ENCODE data around the gene MIGA2. TPM values are rescaled to one million over a fixed set of nuclear protein-coding genes. Genes with fewer than 3 reads are reported as not detected.

Gene MIGA2
- polyA plus RNA-seq, 2 of the 4 experiments (the other 2 are of a cell fraction): 6.4 to 16.1 TPM

DNA sequence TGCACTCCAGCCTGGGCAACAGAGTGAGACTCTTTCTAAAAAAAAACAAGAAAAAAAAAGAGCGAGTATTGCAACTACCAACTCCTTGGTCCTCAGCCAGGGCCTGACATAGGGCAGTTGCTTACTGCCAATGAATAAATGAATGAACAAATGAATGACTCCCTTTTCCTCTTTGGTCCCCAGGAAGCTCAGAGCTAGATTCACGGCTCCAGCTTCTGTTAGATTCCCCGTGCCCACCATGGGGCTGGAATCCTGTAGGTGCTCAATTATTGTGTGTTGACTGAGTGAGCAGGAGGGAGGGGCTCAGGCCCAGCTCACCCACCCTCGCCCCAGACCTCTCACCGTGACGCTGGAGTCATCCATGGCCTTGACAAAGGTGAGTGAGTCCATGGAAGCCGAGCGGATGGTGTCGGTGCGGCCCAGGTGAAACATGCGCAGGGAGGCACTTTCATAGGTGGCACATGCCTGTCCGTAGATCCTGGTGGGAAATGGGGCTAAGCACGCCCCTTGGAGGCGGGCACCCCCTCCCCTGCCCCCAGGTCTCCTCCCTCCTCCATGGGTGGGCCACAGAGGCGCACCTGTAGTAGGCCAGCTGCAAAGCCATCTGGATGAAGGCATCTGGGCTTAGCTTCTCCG is 61.4 kb downstream of the MIGA2 start:
- no peak for DNase-seq (ENCODE audit: low read depth in 1 of 2, low spot score in 1 of 2)
- POLR2A ChIA-PET: no interaction called here
- WGBS (ENCODE audit: missing lambda C conversion rate): 89% methylated on average over 16 of the region's 16 CpGs

DNA sequence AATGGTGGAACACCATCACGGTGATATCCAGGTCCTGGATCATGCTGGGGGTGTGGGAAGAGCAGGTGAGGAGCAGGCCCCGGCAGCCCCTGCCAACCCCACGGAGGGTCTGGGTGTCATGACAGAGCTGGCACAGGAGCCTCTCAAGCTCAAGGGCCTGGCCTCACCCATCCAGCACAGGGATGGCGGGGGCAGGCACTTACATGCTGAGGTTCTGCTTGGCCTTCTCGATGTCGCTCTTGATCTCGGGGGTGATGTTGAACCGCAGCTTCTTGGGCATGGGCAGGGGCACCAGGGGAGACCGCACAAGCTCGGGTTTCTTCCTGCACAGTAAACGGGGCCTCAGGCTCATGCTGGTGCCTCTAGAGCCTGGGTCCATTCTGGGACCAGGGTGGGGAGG is 61.9 kb downstream of the MIGA2 start:
- DNase-seq (ENCODE audit: low read depth in 1 of 2, low spot score in 1 of 2): no peak
- POLR2A ChIA-PET: no interaction called here
- TF ChIP-seq FOSL2 (IDR thresholded peaks at IDR 0.05): no peak
- TF ChIP-seq FOSL2 (CRISPR knock-in tag; IDR thresholded peaks at IDR 0.05): no peak
- no peak for TF ChIP-seq EHMT2 (IDR thresholded peaks at IDR 0.05; ENCODE audit: low read depth)
- no peak for TF ChIP-seq MAFK (IDR thresholded peaks at IDR 0.05; ENCODE audit: partially characterized antibody)
- TF ChIP-seq RFX5 (IDR thresholded peaks at IDR 0.05): no peak
- no peak for TF ChIP-seq RARB (CRISPR knock-in tag; IDR thresholded peaks at IDR 0.05)
- TF ChIP-seq, protein P1, sequence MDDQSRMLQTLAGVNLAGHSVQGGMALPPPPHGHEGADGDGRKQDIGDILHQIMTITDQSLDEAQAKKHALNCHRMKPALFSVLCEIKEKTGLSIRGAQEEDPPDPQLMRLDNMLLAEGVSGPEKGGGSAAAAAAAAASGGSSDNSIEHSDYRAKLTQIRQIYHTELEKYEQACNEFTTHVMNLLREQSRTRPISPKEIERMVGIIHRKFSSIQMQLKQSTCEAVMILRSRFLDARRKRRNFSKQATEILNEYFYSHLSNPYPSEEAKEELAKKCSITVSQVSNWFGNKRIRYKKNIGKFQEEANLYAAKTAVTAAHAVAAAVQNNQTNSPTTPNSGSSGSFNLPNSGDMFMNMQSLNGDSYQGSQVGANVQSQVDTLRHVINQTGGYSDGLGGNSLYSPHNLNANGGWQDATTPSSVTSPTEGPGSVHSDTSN (IDR thresholded peaks at IDR 0.05): no peak
- TF ChIP-seq CHD2 (IDR thresholded peaks at IDR 0.05; ENCODE audit: low read length, partially characterized antibody): no peak
- no peak for TF ChIP-seq FOSB (CRISPR knock-in tag; IDR thresholded peaks at IDR 0.05)
- TF ChIP-seq RNF2 (IDR thresholded peaks at IDR 0.05; ENCODE audit: borderline replicate concordance, low read depth): no peak
- TF ChIP-seq ZNF302 (CRISPR knock-in tag; IDR thresholded peaks at IDR 0.05): no peak
- no peak for TF ChIP-seq ESRRA (IDR thresholded peaks at IDR 0.05; ENCODE audit: borderline replicate concordance, low read length)
- TF ChIP-seq MAZ (IDR thresholded peaks at IDR 0.05; ENCODE audit: borderline replicate concordance, low read depth, low read length): no peak
- TF ChIP-seq, protein P2, sequence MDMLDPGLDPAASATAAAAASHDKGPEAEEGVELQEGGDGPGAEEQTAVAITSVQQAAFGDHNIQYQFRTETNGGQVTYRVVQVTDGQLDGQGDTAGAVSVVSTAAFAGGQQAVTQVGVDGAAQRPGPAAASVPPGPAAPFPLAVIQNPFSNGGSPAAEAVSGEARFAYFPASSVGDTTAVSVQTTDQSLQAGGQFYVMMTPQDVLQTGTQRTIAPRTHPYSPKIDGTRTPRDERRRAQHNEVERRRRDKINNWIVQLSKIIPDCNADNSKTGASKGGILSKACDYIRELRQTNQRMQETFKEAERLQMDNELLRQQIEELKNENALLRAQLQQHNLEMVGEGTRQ (IDR thresholded peaks at IDR 0.05): no peak
- TF ChIP-seq RCOR1 (IDR thresholded peaks at IDR 0.05; ENCODE audit: low read depth, low read length): no peak
- TF ChIP-seq TFCP2L1 (CRISPR knock-in tag; IDR thresholded peaks at IDR 0.05): no peak
- no peak for TF ChIP-seq HES2 (IDR thresholded peaks at IDR 0.05)
- TF ChIP-seq CHD4 (IDR thresholded peaks at IDR 0.05; ENCODE audit: borderline replicate concordance): no peak
- TF ChIP-seq NPAS2 (CRISPR knock-in tag; IDR thresholded peaks at IDR 0.05; ENCODE audit: borderline replicate concordance): no peak
- TF ChIP-seq MAX (IDR thresholded peaks at IDR 0.05): no peak
- no peak for TF ChIP-seq CEBPB (IDR thresholded peaks at IDR 0.05)
- H3K9me3 ChIP-seq: no peaks in the 10 kb centered on the region
- no peak for FAIRE-seq
- no peaks in the 10 kb centered on the region for H3K4me1 ChIP-seq
- ATAC-seq: no peak
- CTCF ChIA-PET: interaction anchor here (0.7 to 1.2 kb wide), 5 partner anchors 8 to 48 kb away, joined by 3 to 4 read pairs (median 3); no protein-coding TSS in a partner anchor
- H3K4me3 ChIP-seq: no peak overlapping the region
- 90% methylated on average over 11 of the region's 11 CpGs for WGBS (ENCODE audit: missing lambda C conversion rate)
- H3K27ac ChIP-seq: no peak overlapping the region
- no peak overlapping the region for H3K4me2 ChIP-seq

More for the DNA sequence above, 61.4 kb downstream of the MIGA2 start:
- Histone ChIP-seq H3K27ac (no peak overlapping the region), H3K9me3 (no peaks in the 10 kb centered on the region), H3K4me3 (no peak overlapping the region), H3K4me2 (no peak overlapping the region), H3K4me1 (no peaks in the 10 kb centered on the region)
- TF ChIP-seq RARB (CRISPR knock-in tag; IDR thresholded peaks at IDR 0.05): no peak
- TF ChIP-seq HDAC2 (IDR thresholded peaks at IDR 0.05): no peak
- no peak for TF ChIP-seq EHF (CRISPR knock-in tag; IDR thresholded peaks at IDR 0.05)
- TF ChIP-seq, protein P3, sequence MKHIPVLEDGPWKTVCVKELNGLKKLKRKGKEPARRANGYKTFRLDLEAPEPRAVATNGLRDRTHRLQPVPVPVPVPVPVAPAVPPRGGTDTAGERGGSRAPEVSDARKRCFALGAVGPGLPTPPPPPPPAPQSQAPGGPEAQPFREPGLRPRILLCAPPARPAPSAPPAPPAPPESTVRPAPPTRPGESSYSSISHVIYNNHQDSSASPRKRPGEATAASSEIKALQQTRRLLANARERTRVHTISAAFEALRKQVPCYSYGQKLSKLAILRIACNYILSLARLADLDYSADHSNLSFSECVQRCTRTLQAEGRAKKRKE (CRISPR knock-in tag; IDR thresholded peaks at IDR 0.05; ENCODE audit: low read depth): no peak
- no peak for TF ChIP-seq BHLHE40 (IDR thresholded peaks at IDR 0.05; ENCODE audit: low read depth, low read length)
- TF ChIP-seq POLR2A (IDR thresholded peaks at IDR 0.05; ENCODE audit: low read length): no peak
- no peak for TF ChIP-seq EHMT2 (IDR thresholded peaks at IDR 0.05; ENCODE audit: low read depth)
- TF ChIP-seq HEYL (CRISPR knock-in tag; IDR thresholded peaks at IDR 0.05): no peak
- CTCF ChIA-PET: interaction anchor here (0.6 to 1.2 kb wide), 10 partner anchors 9 to 362 kb away, joined by 3 to 4 read pairs (median 3); no protein-coding TSS in a partner anchor
- FAIRE-seq (no peak), ATAC-seq (no peak)

Measured in A549 (cell line).